MCF 10A (cell line): Measurements from ENCODE around the gene ATP11B. TPM values are rescaled to one million over a fixed set of nuclear protein-coding genes. Genes with fewer than 3 reads are reported as not detected.

Experiments
- BruUV-seq: library from RNA; stranded (reverse); fragments of 400-500 nt; replicated peaks from 2 replicates; lab custom pipeline; 2021; lab: Mats Ljungman, UMichigan
- CTCF ChIA-PET: fragments of 300-600 bp; sonication (Branson Sonifier 250); formaldehyde crosslinking; extraction: SDS; loops from one replicate; lab custom pipeline; 2021; ENCODE audit warnings: antibody characterized with exemption, inconsistent platforms; lab: Yijun Ruan, JAX
- POLR2A ChIA-PET: fragments of 300-600, 350-650 bp; sonication (Branson Sonifier 250); formaldehyde crosslinking; extraction: SDS; loops from one replicate; lab custom pipeline; 2020; ENCODE audit warnings: antibody characterized with exemption, inconsistent platforms; lab: Yijun Ruan, JAX
- DNase-seq: peaks from one replicate; pipeline ENCODE4 v3.0.0-alpha.2; 2018; ENCODE audit not compliant: unreplicated experiment
- H3K27ac Mint-ChIP-seq: one replicate; pipeline ENCODE4 v1.8.0; 2022; ENCODE audit warnings: mild to moderate bottlenecking, low read depth, mixed read lengths; ENCODE audit not compliant: unreplicated experiment
- H3K27me3 Mint-ChIP-seq: one replicate; pipeline ENCODE4 v1.8.0; 2022; ENCODE audit warnings: mixed read lengths; ENCODE audit not compliant: insufficient read depth, unreplicated experiment
- H3K36me3 Mint-ChIP-seq: one replicate; pipeline ENCODE4 v1.8.0; 2022; ENCODE audit warnings: mild to moderate bottlenecking, moderate library complexity, mixed read lengths; ENCODE audit not compliant: insufficient read depth, unreplicated experiment
- H3K4me1 Mint-ChIP-seq: one replicate; pipeline ENCODE4 v1.8.0; 2022; ENCODE audit warnings: mixed read lengths; ENCODE audit not compliant: insufficient read depth, unreplicated experiment
- H3K4me3 Mint-ChIP-seq: one replicate; pipeline ENCODE4 v1.8.0; 2022; ENCODE audit warnings: mild to moderate bottlenecking, moderate library complexity, mixed read lengths; ENCODE audit not compliant: unreplicated experiment
- H3K9me3 Mint-ChIP-seq: one replicate; pipeline ENCODE4 v1.8.0; 2022; ENCODE audit warnings: mixed read lengths; ENCODE audit not compliant: unreplicated experiment
- intact Hi-C: fragments of 100-400 bp; cut with micrococcal nuclease; formaldehyde crosslinking; loops from 2 replicates; pipeline ENCODE4 v1.14.1; 2022
- total RNA-seq: library from RNA; stranded (reverse); gene quantifications from 2 replicates; pipeline ENCODE4 v1.2.3, GENCODE V29; 2022
- TF ChIP-seq, protein P1 (sequence below): fragments of 200-600 bp; IDR thresholded peaks from one replicate; pipeline ENCODE4 v1.8.0; 2022; ENCODE audit warnings: antibody characterized with exemption, mild to moderate bottlenecking; ENCODE audit not compliant: unreplicated experiment

ATP11B gene
- total RNA-seq, 1 experiment from 2014 or later, result 66.2 TPM

DNA sequence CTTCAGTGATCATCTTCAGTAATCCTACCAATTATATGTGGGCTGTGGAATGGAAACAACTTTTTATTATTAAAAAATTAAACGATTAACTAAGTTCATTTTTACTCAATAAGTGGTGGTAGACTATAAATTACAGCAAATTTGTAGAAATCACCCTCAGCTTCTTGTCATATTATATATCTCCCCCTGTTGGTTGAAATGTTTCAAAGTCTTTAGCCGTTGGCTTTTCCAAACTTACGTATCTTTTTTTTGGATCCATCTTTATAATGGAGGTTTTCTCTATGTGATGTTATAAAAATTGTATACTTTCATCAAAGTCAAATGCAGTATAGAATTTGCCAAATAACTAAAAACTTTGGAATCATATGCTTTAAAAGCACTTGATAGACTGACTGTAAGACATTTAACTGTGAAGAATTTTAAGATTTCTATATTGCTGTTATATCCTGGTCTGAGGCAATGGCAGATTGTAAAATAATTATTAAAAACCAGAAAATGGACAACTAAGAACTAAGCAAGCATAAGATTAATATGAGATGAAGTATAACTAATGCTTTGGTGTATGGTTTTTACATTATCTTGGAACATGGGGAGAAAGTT lies 44.7 kb downstream of the ATP11B start:
- ChIA-PET CTCF (interaction anchor here (0.5 to 3.5 kb wide), 4 partner anchors 24 to 129 kb away, joined by 3 to 28 read pairs (median 4); no protein-coding TSS in a partner anchor), POLR2A (interaction anchor here (0.6 to 1.9 kb wide), 2 partner anchors 44 to 929 kb away, joined by 3 to 13 read pairs; partner anchors contain the start of gene ATP11B)
- H3K4me3 Mint-ChIP-seq, result no peak overlapping the region
- H3K27ac Mint-ChIP-seq, result no peak overlapping the region
- no peaks in the 10 kb centered on the region for H3K9me3 Mint-ChIP-seq
- TF ChIP-seq, protein P1, sequence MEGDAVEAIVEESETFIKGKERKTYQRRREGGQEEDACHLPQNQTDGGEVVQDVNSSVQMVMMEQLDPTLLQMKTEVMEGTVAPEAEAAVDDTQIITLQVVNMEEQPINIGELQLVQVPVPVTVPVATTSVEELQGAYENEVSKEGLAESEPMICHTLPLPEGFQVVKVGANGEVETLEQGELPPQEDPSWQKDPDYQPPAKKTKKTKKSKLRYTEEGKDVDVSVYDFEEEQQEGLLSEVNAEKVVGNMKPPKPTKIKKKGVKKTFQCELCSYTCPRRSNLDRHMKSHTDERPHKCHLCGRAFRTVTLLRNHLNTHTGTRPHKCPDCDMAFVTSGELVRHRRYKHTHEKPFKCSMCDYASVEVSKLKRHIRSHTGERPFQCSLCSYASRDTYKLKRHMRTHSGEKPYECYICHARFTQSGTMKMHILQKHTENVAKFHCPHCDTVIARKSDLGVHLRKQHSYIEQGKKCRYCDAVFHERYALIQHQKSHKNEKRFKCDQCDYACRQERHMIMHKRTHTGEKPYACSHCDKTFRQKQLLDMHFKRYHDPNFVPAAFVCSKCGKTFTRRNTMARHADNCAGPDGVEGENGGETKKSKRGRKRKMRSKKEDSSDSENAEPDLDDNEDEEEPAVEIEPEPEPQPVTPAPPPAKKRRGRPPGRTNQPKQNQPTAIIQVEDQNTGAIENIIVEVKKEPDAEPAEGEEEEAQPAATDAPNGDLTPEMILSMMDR, result peak; percentile 54
- intact Hi-C loops, result loop anchor here (1.0 to 5.0 kb wide), 2 partner anchors 46 to 124 kb away; partner anchors contain the start of gene ATP11B
- no peaks in the 10 kb centered on the region for H3K4me1 Mint-ChIP-seq
- DNase-seq, result peak; percentile 27
- no peaks in the 10 kb centered on the region for H3K27me3 Mint-ChIP-seq
- H3K36me3 Mint-ChIP-seq, result peaks cover 49% of the 10 kb centered on the region
- BruUV-seq, result no TSS peak

DNA sequence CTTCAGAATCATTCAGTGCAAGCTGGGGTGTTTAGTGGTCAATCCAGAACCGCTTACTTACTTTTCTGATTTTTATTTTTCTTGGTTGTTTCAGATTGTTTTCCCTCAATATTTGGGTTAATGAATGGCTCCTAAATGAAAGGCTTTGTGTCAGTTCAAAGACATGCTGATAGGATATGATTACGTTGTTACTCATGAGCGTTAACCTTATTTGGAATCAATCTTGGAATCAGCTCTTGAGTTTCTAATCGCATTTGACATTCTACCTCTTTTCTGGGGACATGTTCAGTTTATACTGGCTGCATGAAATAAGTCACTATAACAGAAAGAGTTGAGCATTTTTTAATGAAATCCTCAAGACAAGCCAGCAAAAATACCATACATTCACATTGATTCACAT lies 50.2 kb downstream of the ATP11B start:
- peaks cover 33% of the 10 kb centered on the region for H3K36me3 Mint-ChIP-seq
- H3K4me3 Mint-ChIP-seq, result no peak overlapping the region
- no peaks in the 10 kb centered on the region for H3K9me3 Mint-ChIP-seq
- intact Hi-C loops, result no loop called here
- no peak overlapping the region for H3K27ac Mint-ChIP-seq
- H3K27me3 Mint-ChIP-seq, result no peaks in the 10 kb centered on the region
- H3K4me1 Mint-ChIP-seq, result no peaks in the 10 kb centered on the region
- ChIA-PET CTCF (interaction anchor here (0.6 to 2.2 kb wide), 5 partner anchors 13 to 133 kb away, joined by 3 to 8 read pairs (median 3); no protein-coding TSS in a partner anchor), POLR2A (interaction anchor here (0.6 kb wide), 1 partner anchor 1459 kb away, joined by 3 read pairs; no protein-coding TSS in a partner anchor)
- BruUV-seq, result no TSS peak
- no peak for DNase-seq
- TF ChIP-seq, protein P1, result no peak

DNA sequence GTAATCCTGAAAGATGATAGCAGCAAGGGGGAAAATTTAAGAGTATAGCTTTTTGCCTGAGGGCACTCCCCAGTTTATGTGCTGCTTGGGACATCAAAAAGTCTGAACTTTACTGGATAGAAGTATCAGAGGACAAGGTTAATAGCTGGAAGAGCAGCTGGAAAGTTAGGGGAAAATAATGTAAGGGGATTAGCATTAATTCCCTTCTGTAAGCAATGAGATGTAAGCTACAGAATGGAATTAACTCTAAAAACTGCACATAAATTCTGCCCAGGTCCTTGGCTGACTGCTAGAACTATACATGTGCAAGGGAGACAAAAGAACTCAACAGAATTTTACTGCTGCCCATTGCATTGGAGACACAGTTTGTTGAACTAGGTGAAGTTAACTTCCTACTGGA lies 55.6 kb downstream of the ATP11B start:
- TF ChIP-seq, protein P1, result no peak
- ChIA-PET CTCF (interaction anchor here (0.5 to 0.6 kb wide), 2 partner anchors 18 to 61 kb away, joined by 4 to 5 read pairs; no protein-coding TSS in a partner anchor), POLR2A (no interaction called here)
- Mint-ChIP-seq H3K4me1 (no peaks in the 10 kb centered on the region), H3K4me3 (no peak overlapping the region), H3K27me3 (no peaks in the 10 kb centered on the region), H3K9me3 (no peaks in the 10 kb centered on the region), H3K27ac (no peak overlapping the region), H3K36me3 (peaks cover 65% of the 10 kb centered on the region)
- no peak for DNase-seq
- BruUV-seq, result no TSS peak
- intact Hi-C loops, result no loop called here

DNA sequence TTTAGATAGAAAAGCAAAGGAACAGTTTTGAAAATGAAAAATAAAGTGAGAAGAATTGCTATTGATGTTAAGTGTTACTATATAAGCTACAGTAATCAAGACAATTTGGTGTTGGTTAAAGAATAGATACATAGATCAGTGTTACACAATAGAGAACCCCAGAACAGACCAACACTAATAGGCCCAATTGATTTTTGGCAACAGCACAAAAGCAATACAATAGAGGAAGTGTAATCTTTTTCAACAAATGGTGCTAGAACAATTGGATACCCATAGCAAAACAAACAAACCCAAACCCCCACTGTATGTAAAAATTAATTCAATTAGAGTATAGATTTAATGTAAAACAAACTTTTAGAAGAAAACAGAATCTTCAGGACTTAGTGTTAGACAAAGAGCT lies 61.8 kb downstream of the ATP11B start:
- no peaks in the 10 kb centered on the region for H3K27me3 Mint-ChIP-seq
- H3K36me3 Mint-ChIP-seq, result peaks cover 50% of the 10 kb centered on the region
- ChIA-PET POLR2A (interaction anchor here (0.7 to 1.6 kb wide), 2 partner anchors 64 to 82 kb away, joined by 3 read pairs; no protein-coding TSS in a partner anchor), CTCF (interaction anchor here (0.6 to 1.3 kb wide), 4 partner anchors 18 to 1146 kb away, joined by 3 to 6 read pairs (median 4); no protein-coding TSS in a partner anchor)
- intact Hi-C loops, result no loop called here
- H3K4me3 Mint-ChIP-seq, result no peak overlapping the region
- H3K4me1 Mint-ChIP-seq, result no peaks in the 10 kb centered on the region
- H3K9me3 Mint-ChIP-seq, result no peaks in the 10 kb centered on the region
- no peak for DNase-seq
- H3K27ac Mint-ChIP-seq, result no peak overlapping the region
- TF ChIP-seq, protein P1, result no peak
- no TSS peak for BruUV-seq
